ENCODE data around the gene XCL2. TPM values are rescaled to one million over a fixed set of nuclear protein-coding genes. Genes with fewer than 3 reads are reported as not detected.

Gene XCL2
- total and polyA plus RNA-seq, 10 donors: 2.9 to 17.2 (median 8.0) TPM

- H3K36me3 ChIP-seq: no peaks in the 10 kb centered on the region
- TF ChIP-seq POLR2AphosphoS5 (IDR thresholded peaks at IDR 0.05) (no peak), POLR2A (IDR thresholded peaks at IDR 0.05) (no peak)
- TF ChIP-seq, protein P1, sequence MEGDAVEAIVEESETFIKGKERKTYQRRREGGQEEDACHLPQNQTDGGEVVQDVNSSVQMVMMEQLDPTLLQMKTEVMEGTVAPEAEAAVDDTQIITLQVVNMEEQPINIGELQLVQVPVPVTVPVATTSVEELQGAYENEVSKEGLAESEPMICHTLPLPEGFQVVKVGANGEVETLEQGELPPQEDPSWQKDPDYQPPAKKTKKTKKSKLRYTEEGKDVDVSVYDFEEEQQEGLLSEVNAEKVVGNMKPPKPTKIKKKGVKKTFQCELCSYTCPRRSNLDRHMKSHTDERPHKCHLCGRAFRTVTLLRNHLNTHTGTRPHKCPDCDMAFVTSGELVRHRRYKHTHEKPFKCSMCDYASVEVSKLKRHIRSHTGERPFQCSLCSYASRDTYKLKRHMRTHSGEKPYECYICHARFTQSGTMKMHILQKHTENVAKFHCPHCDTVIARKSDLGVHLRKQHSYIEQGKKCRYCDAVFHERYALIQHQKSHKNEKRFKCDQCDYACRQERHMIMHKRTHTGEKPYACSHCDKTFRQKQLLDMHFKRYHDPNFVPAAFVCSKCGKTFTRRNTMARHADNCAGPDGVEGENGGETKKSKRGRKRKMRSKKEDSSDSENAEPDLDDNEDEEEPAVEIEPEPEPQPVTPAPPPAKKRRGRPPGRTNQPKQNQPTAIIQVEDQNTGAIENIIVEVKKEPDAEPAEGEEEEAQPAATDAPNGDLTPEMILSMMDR (IDR thresholded peaks at IDR 0.05 in 8 of 11, conservative IDR thresholded peaks at IDR 0.05 in 3 of 11): no peak
- WGBS, 5 donors: 81 to 88% (median 84%) methylated on average over 3 of the region's 3 CpGs
- H3K4me3 ChIP-seq: no peak overlapping the region
- intact Hi-C loops (cut with DNase I; ENCODE audit: low total_unique reads): loop anchor here (5.0 to 10.0 kb wide), 2 partner anchors 130 to 228 kb away; no protein-coding TSS in a partner anchor
- peaks cover 0 to 3% (median 0%) of the 10 kb centered on the region in 6 donors for H3K4me1 ChIP-seq
- H3K27me3 ChIP-seq (replicated peaks in 1 of 7): peaks cover 0 to 6% (median 0%) of the 10 kb centered on the region in 7 donors
- no peak for DNase-seq
- H3K9me3 ChIP-seq: no peaks in the 10 kb centered on the region
- H3K27ac ChIP-seq: no peak overlapping the region
Measured at GRCh38 chr1:168572633-168573032, 28.8 kb upstream of the XCL2 start.

GRCh38 chr1:168570652-168571051, 26.9 kb upstream of the XCL2 start:
- DNase-seq: no peak
- TF ChIP-seq POLR2A (IDR thresholded peaks at IDR 0.05): no peak
- no peak for TF ChIP-seq POLR2AphosphoS5 (IDR thresholded peaks at IDR 0.05)
- TF ChIP-seq, protein P1 (IDR thresholded peaks at IDR 0.05 in 8 of 11, conservative IDR thresholded peaks at IDR 0.05 in 3 of 11): no peak
- Histone ChIP-seq H3K27me3 (replicated peaks in 1 of 7) (peaks cover 0 to 6% (median 0%) of the 10 kb centered on the region in 7 donors), H3K36me3 (no peaks in the 10 kb centered on the region), H3K4me3 (no peak overlapping the region), H3K9me3 (no peaks in the 10 kb centered on the region), H3K27ac (no peak overlapping the region), H3K4me1 (peaks cover 0 to 3% (median 0%) of the 10 kb centered on the region in 6 donors)
- 62 to 93% (median 78%) methylated on average over 3 of the region's 3 CpGs for WGBS, 5 donors
- intact Hi-C loops (cut with DNase I; ENCODE audit: low total_unique reads): loop anchor here (5.0 to 10.0 kb wide), 2 partner anchors 128 to 226 kb away; no protein-coding TSS in a partner anchor

DNA sequence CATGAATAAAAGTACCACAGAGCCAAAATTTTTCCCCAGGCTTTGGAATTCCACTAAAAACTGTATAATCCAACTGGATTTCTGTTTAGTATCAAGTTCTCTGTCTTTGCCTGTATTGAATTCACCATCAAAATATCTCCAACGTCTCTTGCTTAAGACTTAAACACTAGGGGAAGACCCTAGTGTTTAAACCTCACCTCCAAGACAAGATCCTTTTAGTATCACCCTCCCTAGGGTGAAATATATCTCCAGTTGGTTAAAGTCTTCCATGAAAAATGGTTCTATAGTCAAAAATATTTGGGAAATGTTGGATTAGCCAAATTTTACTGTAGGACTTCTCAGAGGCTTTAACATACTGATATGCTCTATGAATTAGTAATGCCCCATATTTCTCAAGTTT, 24.5 kb upstream of the XCL2 start:
- intact Hi-C loops (cut with DNase I; ENCODE audit: low total_unique reads): no loop called here
- H3K27ac ChIP-seq: no peak overlapping the region
- 69 to 92% (median 86%) methylated on average over 1 of the region's 1 CpG for WGBS, 5 donors
- no peak overlapping the region for H3K4me3 ChIP-seq
- H3K4me1 ChIP-seq: no peaks in the 10 kb centered on the region
- H3K27me3 ChIP-seq (replicated peaks in 1 of 7): peaks cover 0 to 6% (median 0%) of the 10 kb centered on the region in 7 donors
- TF ChIP-seq POLR2A (IDR thresholded peaks at IDR 0.05) (no peak), POLR2AphosphoS5 (IDR thresholded peaks at IDR 0.05) (no peak)
- TF ChIP-seq, protein P1 (IDR thresholded peaks at IDR 0.05 in 8 of 11, conservative IDR thresholded peaks at IDR 0.05 in 3 of 11): no peak
- no peaks in the 10 kb centered on the region for H3K36me3 ChIP-seq
- DNase-seq: no peak
- H3K9me3 ChIP-seq: no peaks in the 10 kb centered on the region

DNA sequence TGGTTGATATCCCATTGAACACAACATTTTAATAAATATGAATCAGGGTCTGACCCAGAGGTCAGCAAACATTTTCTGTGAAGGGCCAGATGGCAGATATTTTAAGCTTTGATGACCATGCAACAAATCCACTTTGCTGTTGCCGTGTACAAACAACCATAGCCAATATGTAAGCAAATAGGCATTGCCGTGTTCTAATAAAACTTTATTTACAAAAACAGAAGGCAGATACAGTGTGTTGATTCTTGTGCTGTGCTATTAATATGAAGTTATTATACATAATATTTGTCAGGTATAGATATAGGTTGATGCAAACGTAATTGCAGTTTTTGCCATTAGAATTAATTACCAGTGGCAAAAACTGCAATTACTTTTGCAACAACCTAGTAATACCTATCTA, 23.8 kb upstream of the XCL2 start:
- no peak for DNase-seq
- peaks cover 0 to 6% (median 0%) of the 10 kb centered on the region in 7 donors for H3K27me3 ChIP-seq (replicated peaks in 1 of 7)
- no peaks in the 10 kb centered on the region for H3K4me1 ChIP-seq
- no peaks in the 10 kb centered on the region for H3K36me3 ChIP-seq
- no peaks in the 10 kb centered on the region for H3K9me3 ChIP-seq
- TF ChIP-seq, protein P1 (IDR thresholded peaks at IDR 0.05 in 8 of 11, conservative IDR thresholded peaks at IDR 0.05 in 3 of 11): no peak
- TF ChIP-seq POLR2AphosphoS5 (IDR thresholded peaks at IDR 0.05) (no peak), POLR2A (IDR thresholded peaks at IDR 0.05) (no peak)
- intact Hi-C loops (cut with DNase I; ENCODE audit: low total_unique reads): no loop called here
- no peak overlapping the region for H3K4me3 ChIP-seq
- 87 to 96% (median 92%) methylated on average over 3 of the region's 3 CpGs for WGBS, 5 donors
- H3K27ac ChIP-seq: no peak overlapping the region
